SK-N-SH (cell line): ENCODE measurements around the gene NTSR2. TPM values are rescaled to one million over a fixed set of nuclear protein-coding genes. Genes with fewer than 3 reads are reported as not detected.

Experiments
- CTCF ChIA-PET: fragments of 300-600, 350-600 bp; formaldehyde crosslinking; extraction: SDS; loops from one replicate; lab custom pipeline; 2021; lab: Yijun Ruan, JAX
- POLR2A ChIA-PET: fragments of 350-600 bp; sonication (Branson Sonifier 250); formaldehyde crosslinking; extraction: SDS; loops from one replicate; lab custom pipeline; 2020; ENCODE audit warnings: antibody characterized with exemption, inconsistent platforms; lab: Yijun Ruan, JAX
- DNase-seq: peaks from one replicate; pipeline ENCODE4 v3.0.0; 2012
- H2AFZ ChIP-seq: fragments of 200-600 bp; sonication (generic); 2 replicates; pipeline ENCODE4 v1.8.1; 2016; ENCODE audit warnings: antibody characterized with exemption, mild to moderate bottlenecking, low read depth
- H3F3A ChIP-seq: fragments of 200-600 bp; sonication (generic); replicated peaks from 2 replicates; pipeline ENCODE3; 2016; ENCODE audit warnings: antibody characterized with exemption, mild to moderate bottlenecking; ENCODE audit not compliant: insufficient read depth
- H3K27ac ChIP-seq, 2 experiments: fragments of 200-500 bp in 1 of 2; fragments of 200-600 bp in 1 of 2; sonication (Bioruptor generic) in 1 of 2; sonication (generic), shearing (Covaris generic) in 1 of 2; 2 replicates each; pipeline versions ENCODE4 v1.5.1 to v1.6.1; 2014 to 2016; ENCODE audit warnings: low read depth in 2 of 2, inconsistent platforms in 1 of 2, low read length in 1 of 2, mild to moderate bottlenecking in 1 of 2, mixed read lengths in 1 of 2
- H3K27me3 ChIP-seq: fragments of 200-600 bp; sonication (generic), shearing (Covaris generic); 2 replicates; pipeline ENCODE4 v1.6.1; 2016; ENCODE audit warnings: mixed run types; ENCODE audit not compliant: insufficient read depth
- H3K36me3 ChIP-seq, 2 experiments: fragments of 200-500 bp in 1 of 2; fragments of 200-600 bp in 1 of 2; sonication (Bioruptor generic) in 1 of 2; sonication (generic) in 1 of 2; replicated peaks in 1 of 2; 2 replicates each; pipeline versions ENCODE3 to v1.5.1; 2014 to 2016; ENCODE audit warnings: low read length in 1 of 2, mild to moderate bottlenecking in 1 of 2; ENCODE audit not compliant: insufficient read depth in 2 of 2, control insufficient read depth in 1 of 2
- H3K4me1 ChIP-seq, 2 experiments: fragments of 200-500 bp in 1 of 2; fragments of 200-600 bp in 1 of 2; sonication (Bioruptor generic) in 1 of 2; sonication (generic), shearing (Covaris generic) in 1 of 2; 2 replicates each; pipeline versions ENCODE4 v1.5.1 to v1.6.1; 2014 to 2016; ENCODE audit warnings: low read depth in 1 of 2, low read length in 1 of 2, mixed run types in 1 of 2; ENCODE audit not compliant: insufficient read depth in 2 of 2, control insufficient read depth in 1 of 2
- H3K4me2 ChIP-seq: fragments of 200-600 bp; sonication (generic), shearing (Covaris generic); 2 replicates; pipeline ENCODE4 v1.6.1; 2017; ENCODE audit warnings: mixed run types
- H3K4me3 ChIP-seq, 2 experiments: fragments of 200-500 bp in 1 of 2; fragments of 200-600 bp in 1 of 2; sonication (Bioruptor generic) in 1 of 2; sonication (generic), shearing (Covaris generic) in 1 of 2; 2 replicates each; pipeline versions ENCODE4 v1.5.1 to v1.8.1; 2014 to 2016; ENCODE audit warnings: low read depth in 2 of 2, inconsistent platforms in 1 of 2, low read length in 1 of 2, mild to moderate bottlenecking in 1 of 2, mixed read lengths in 1 of 2, moderate library complexity in 1 of 2
- H3K79me2 ChIP-seq: fragments of 200-600 bp; sonication (generic); 2 replicates; pipeline ENCODE4 v1.8.1; 2017; ENCODE audit warnings: mild to moderate bottlenecking; ENCODE audit not compliant: insufficient read depth
- H3K9ac ChIP-seq: fragments of 200-600 bp; sonication (generic); 2 replicates; pipeline ENCODE4 v1.6.1; 2017; ENCODE audit warnings: mixed run types
- H3K9me2 ChIP-seq: fragments of 200-600 bp; sonication (generic); 2 replicates; pipeline ENCODE4 v1.6.1; 2017; ENCODE audit warnings: mixed run types
- H3K9me3 ChIP-seq: fragments of 200-600 bp; sonication (generic); 2 replicates; pipeline ENCODE4 v1.6.1; 2017; ENCODE audit warnings: mixed run types, mild to moderate bottlenecking, moderate library complexity
- H4K20me1 ChIP-seq: fragments of 200-600 bp; sonication (generic); 2 replicates; pipeline ENCODE4 v1.6.1; 2017; ENCODE audit warnings: mild to moderate bottlenecking, mixed run types; ENCODE audit not compliant: insufficient read depth
- CHD2 ChIP-seq: fragments of 150-350 bp; IDR thresholded peaks from 2 replicates; pipeline ENCODE4 v1.6.1; 2018; ENCODE audit warnings: low read length; ENCODE audit not compliant: partially characterized antibody
- CTCF ChIP-seq: fragments of 200-600 bp; sonication (generic); IDR thresholded peaks from 2 replicates; pipeline ENCODE4 v1.6.1; 2017; ENCODE audit warnings: antibody characterized with exemption, mild to moderate bottlenecking, moderate library complexity
- ELF1 ChIP-seq: IDR thresholded peaks from 2 replicates; pipeline ENCODE4 v1.4.0; 2012
- EZH2phosphoT487 ChIP-seq: fragments of 200-600 bp; sonication (generic); IDR thresholded peaks from 2 replicates; pipeline ENCODE4 v1.6.1; 2017; ENCODE audit warnings: low read depth, mixed run types, mild to moderate bottlenecking, antibody characterized with exemption, moderate library complexity, borderline replicate concordance
- FOSL2 ChIP-seq: IDR thresholded peaks from 2 replicates; pipeline ENCODE4 v1.4.0; 2012; ENCODE audit warnings: low read depth, mild to moderate bottlenecking, moderate library complexity, borderline replicate concordance
- FOXM1 ChIP-seq: IDR thresholded peaks from 2 replicates; pipeline ENCODE4 v1.4.0; 2012; ENCODE audit warnings: low read depth, mild to moderate bottlenecking
- GABPA ChIP-seq: IDR thresholded peaks from 2 replicates; pipeline ENCODE4 v1.4.0; 2012; ENCODE audit warnings: low read depth, mild to moderate bottlenecking
- IRF3 ChIP-seq: fragments of 150-350 bp; IDR thresholded peaks from 2 replicates; pipeline ENCODE4 v1.6.1; 2016; ENCODE audit warnings: mild to moderate bottlenecking, low read depth, low read length
- MAX ChIP-seq: IDR thresholded peaks from 2 replicates; pipeline ENCODE4 v1.4.0; 2012; ENCODE audit warnings: low read depth
- PBX3 ChIP-seq: IDR thresholded peaks from 2 replicates; pipeline ENCODE4; 2012
- POLR2AphosphoS5 ChIP-seq: IDR thresholded peaks from 2 replicates; pipeline ENCODE4 v1.6.1; 2012; ENCODE audit warnings: low read depth, low read length
- RCOR1 ChIP-seq: fragments of 150-350 bp; IDR thresholded peaks from 2 replicates; pipeline ENCODE4 v1.6.1; 2017; ENCODE audit warnings: antibody characterized with exemption, low read length
- SMC3 ChIP-seq: IDR thresholded peaks from 2 replicates; pipeline ENCODE4 v1.6.1; 2012; ENCODE audit warnings: low read depth, low read length, improper control_type of control experiment
- TAF1 ChIP-seq: IDR thresholded peaks from 2 replicates; pipeline ENCODE4 v1.6.1; 2012; ENCODE audit warnings: low read depth, mild to moderate bottlenecking, low read length, moderate library complexity, borderline replicate concordance
- YY1 ChIP-seq: IDR thresholded peaks from 2 replicates; pipeline ENCODE4 v1.4.0; 2012; ENCODE audit warnings: low read depth, mild to moderate bottlenecking
- WGBS: methylation state at CpG from one replicate; pipeline ENCODE4 v1.1.6; 2017; ENCODE audit warnings: low lambda C conversion rate; 5-methylcytosine and 5-hydroxymethylcytosine counted together
- polyA plus RNA-seq, 3 experiments: library from polyadenylated mRNA; depleted of rRNA; stranded (reverse); fragments of >200 nt; gene quantifications; 2 replicates each; pipeline ENCODE4 v1.2.3, GENCODE V29; 2012

The NTSR2 gene
- polyA plus RNA-seq, 1 of the 3 experiments (the other 2 are of a cell fraction), result not detected

GRCh38 chr2:11683476-11683875, 13.5 kb upstream of the NTSR2 start:
- Histone ChIP-seq H3K79me2 (no peaks in the 10 kb centered on the region), H3K9me2 (no peaks in the 10 kb centered on the region), H3K4me2 (no peak overlapping the region), H3K4me1 (peaks cover 0 to 24% of the 10 kb centered on the region in 2 experiments; a peak in 1 of 4 replicates), H2AFZ (no peak overlapping the region), H4K20me1 (no peaks in the 10 kb centered on the region), H3K27ac (no peak overlapping the region), H3F3A (no peaks in the 10 kb centered on the region)
- POLR2A ChIA-PET, result no interaction called here
- WGBS, result 56% methylated on average over 9 of the region's 9 CpGs
- CTCF ChIA-PET, result interaction anchor here (0.6 to 31.9 kb wide), 15 partner anchors 9 to 851 kb away, joined by 3 to 886 read pairs (median 9); partner anchors contain the start of gene LPIN1
- TF ChIP-seq FOSL2 (no peak), GABPA (no peak), POLR2AphosphoS5 (no peak), FOXM1 (no peak), SMC3 (no peak), RCOR1 (no peak), YY1 (no peak), CTCF (no peak), EZH2phosphoT487 (no peak), CHD2 (no peak), ELF1 (no peak), MAX (no peak), PBX3 (no peak), IRF3 (no peak), TAF1 (no peak)
- TF ChIP-seq, all 33 proteins: peak for 0
- H3K9me3 ChIP-seq, result no peaks in the 10 kb centered on the region
- H3K9ac ChIP-seq, result no peak overlapping the region
- no peak for DNase-seq
- peaks cover 12% of the 10 kb centered on the region; the same call in 1 of the 2 replicates for H3K27me3 ChIP-seq
- no peaks in the 10 kb centered on the region for H3K36me3 ChIP-seq
- H3K4me3 ChIP-seq, result no peak overlapping the region
